GM06990 (cell line): ENCODE measurements around the gene DNAJC21.
"Not testable (repeated sequence)": the region's sequence is repeated elsewhere in the genome, so short reads cannot be mapped to it uniquely, and the experiment has no call there.

Experiments used
- DNase-seq: peaks from one replicate; pipeline ENCODE4 v3.0.0-alpha.2; 2011; ENCODE audit not compliant: insufficient read length; ENCODE audit errors: extremely low read depth
- H3K27me3 ChIP-seq: replicated peaks from 2 replicates; pipeline ENCODE4 v1.6.0; 2011; ENCODE audit warnings: low read length; ENCODE audit not compliant: control insufficient read depth, insufficient read depth
- H3K36me3 ChIP-seq: 2 replicates; pipeline ENCODE4 v1.5.1; 2011; ENCODE audit warnings: low read length; ENCODE audit not compliant: control insufficient read depth, insufficient read depth
- H3K4me3 ChIP-seq: replicated peaks from 2 replicates; pipeline ENCODE4 v1.5.1; 2011; ENCODE audit warnings: low read depth, mild to moderate bottlenecking, control low read depth, low read length
- CTCF ChIP-seq: IDR thresholded peaks from 2 replicates; pipeline ENCODE4 v1.5.1; 2011; ENCODE audit warnings: low read length, control low read depth, mild to moderate bottlenecking, inconsistent platforms; ENCODE audit not compliant: insufficient read depth, poor library complexity, severe bottlenecking

DNAJC21 gene

GRCh38 chr5:34968258-34968657 is 38.9 kb downstream of the DNAJC21 start:
- TF ChIP-seq CTCF = no peak
- Histone ChIP-seq H3K36me3 (peaks cover 1% of the 10 kb centered on the region; the same call in 1 of the 2 replicates), H3K4me3 (no peak overlapping the region), H3K27me3 (no peaks in the 10 kb centered on the region)
- DNase-seq = no peak

- TF ChIP-seq CTCF = no peak
- H3K4me3 ChIP-seq = no peak overlapping the region
- no peak for DNase-seq
- peaks cover 1% of the 10 kb centered on the region; the same call in 1 of the 2 replicates for H3K36me3 ChIP-seq
- no peaks in the 10 kb centered on the region for H3K27me3 ChIP-seq
Measured at GRCh38 chr5:34970552-34970951, 41.2 kb downstream of the DNAJC21 start.

- not testable (repeated sequence) for H3K4me3 ChIP-seq, H3K36me3 ChIP-seq, H3K27me3 ChIP-seq, DNase-seq
Measured at GRCh38 chr5:34971655-34972054, 42.3 kb downstream of the DNAJC21 start.

- no peak for DNase-seq
- no peak for TF ChIP-seq CTCF
- Histone ChIP-seq H3K4me3 (no peak overlapping the region), H3K36me3 (no peaks in the 10 kb centered on the region), H3K27me3 (no peaks in the 10 kb centered on the region)
Measured at GRCh38 chr5:34976347-34976746, 47.0 kb downstream of the DNAJC21 start.

GRCh38 chr5:34977934-34978613 is 48.7 kb downstream of the DNAJC21 start:
- no peaks in the 10 kb centered on the region for H3K36me3 ChIP-seq
- TF ChIP-seq CTCF = no peak
- no peaks in the 10 kb centered on the region for H3K27me3 ChIP-seq
- H3K4me3 ChIP-seq = no peak overlapping the region
- DNase-seq = no peak

GRCh38 chr5:34978681-34979080 is 49.3 kb downstream of the DNAJC21 start:
- H3K4me3 ChIP-seq = no peak overlapping the region
- TF ChIP-seq CTCF = no peak
- H3K27me3 ChIP-seq = no peaks in the 10 kb centered on the region
- no peaks in the 10 kb centered on the region for H3K36me3 ChIP-seq
- DNase-seq = no peak
